Neural progenitor cell (in vitro differentiated cells): Measurements from ENCODE around the gene PPM1H. TPM values are rescaled to one million over a fixed set of nuclear protein-coding genes. Genes with fewer than 3 reads are reported as not detected.
A peak's percentile ranks its signal among the peaks of the same experiment; 100 is the strongest.

Experiments
- DNase-seq: peaks from one replicate; pipeline ENCODE4 v3.0.0-alpha.2; 2016; ENCODE audit warnings: low spot score
- H2AFZ ChIP-seq: fragments of 200-600 bp; sonication (generic); replicated peaks from 2 replicates; pipeline ENCODE4 v1.6.1; 2016; ENCODE audit warnings: antibody characterized with exemption
- H3F3A ChIP-seq: fragments of 200-600 bp; sonication (generic); 2 replicates; pipeline ENCODE4 v1.6.1; 2016; ENCODE audit warnings: antibody characterized with exemption, low read depth
- H3K27ac ChIP-seq: fragments of 200-600 bp; sonication (generic); 2 replicates; pipeline ENCODE4 v1.5.1; 2016; ENCODE audit warnings: mild to moderate bottlenecking
- H3K27me3 ChIP-seq: fragments of 200-600 bp; sonication (generic); 2 replicates; pipeline ENCODE4 v1.6.1; 2016; ENCODE audit warnings: mild to moderate bottlenecking, moderate library complexity
- H3K36me3 ChIP-seq: fragments of 200-600 bp; sonication (generic); 2 replicates; pipeline ENCODE4 v1.5.1; 2016
- H3K4me1 ChIP-seq: fragments of 200-600 bp; sonication (generic); 2 replicates; pipeline ENCODE4 v1.6.1; 2016; ENCODE audit warnings: mixed run types
- H3K4me2 ChIP-seq: fragments of 200-600 bp; sonication (generic); 2 replicates; pipeline ENCODE4 v1.6.1; 2016
- H3K4me3 ChIP-seq: fragments of 200-600 bp; sonication (generic); 2 replicates; pipeline ENCODE4 v1.5.1; 2016
- H3K79me2 ChIP-seq: fragments of 200-600 bp; sonication (generic); 2 replicates; pipeline ENCODE4 v1.6.1; 2016; ENCODE audit warnings: low read depth
- H3K9ac ChIP-seq: fragments of 200-600 bp; sonication (generic); 2 replicates; pipeline ENCODE4 v1.6.1; 2016
- H3K9me3 ChIP-seq: fragments of 200-600 bp; sonication (generic); 2 replicates; pipeline ENCODE4 v1.5.1; 2016; ENCODE audit warnings: low read depth
- H4K20me1 ChIP-seq: fragments of 200-600 bp; sonication (generic); 2 replicates; pipeline ENCODE4 v1.6.1; 2016; ENCODE audit warnings: low read depth
- H3K27ac Mint-ChIP-seq: 3 replicates; pipeline ENCODE4 v1.8.0; 2021; ENCODE audit warnings: mixed read lengths
- H3K27me3 Mint-ChIP-seq: 2 replicates; pipeline ENCODE4 v1.8.0; 2022; ENCODE audit warnings: low read depth, mild to moderate bottlenecking, inconsistent platforms, moderate library complexity, mixed read lengths; ENCODE audit not compliant: insufficient read depth
- H3K36me3 Mint-ChIP-seq: 3 replicates; pipeline ENCODE4 v1.8.0; 2021; ENCODE audit warnings: mixed read lengths
- H3K4me1 Mint-ChIP-seq: 3 replicates; pipeline ENCODE4 v1.8.0; 2021; ENCODE audit warnings: mixed read lengths
- H3K4me3 Mint-ChIP-seq: 3 replicates; pipeline ENCODE4 v1.8.0; 2021; ENCODE audit warnings: mild to moderate bottlenecking, moderate library complexity, mixed read lengths
- H3K9me3 Mint-ChIP-seq: 3 replicates; pipeline ENCODE4 v1.8.0; 2020; ENCODE audit warnings: mixed read lengths
- CTCF ChIP-seq: fragments of 200-600 bp; sonication (generic); IDR thresholded peaks from 2 replicates; pipeline ENCODE4 v1.5.1; 2017; ENCODE audit warnings: antibody characterized with exemption, mild to moderate bottlenecking
- EZH2 ChIP-seq: fragments of 200-600 bp; sonication (generic); IDR thresholded peaks from 2 replicates; pipeline ENCODE4 v1.6.1; 2017; ENCODE audit warnings: antibody characterized with exemption, mild to moderate bottlenecking, moderate library complexity
- EZH2phosphoT487 ChIP-seq: fragments of 200-600 bp; sonication (generic); IDR thresholded peaks from 2 replicates; pipeline ENCODE4 v1.6.1; 2017; ENCODE audit warnings: antibody characterized with exemption
- total RNA-seq: library from RNA; depleted of rRNA; stranded (reverse); fragments of >200 nt; gene quantifications from 2 replicates; pipeline ENCODE4 v1.2.3, GENCODE V29; 2015; ENCODE audit warnings: low replicate concordance

PPM1H gene
- total RNA-seq, 1 donor from 2014 or later, result 4.6 TPM

DNA sequence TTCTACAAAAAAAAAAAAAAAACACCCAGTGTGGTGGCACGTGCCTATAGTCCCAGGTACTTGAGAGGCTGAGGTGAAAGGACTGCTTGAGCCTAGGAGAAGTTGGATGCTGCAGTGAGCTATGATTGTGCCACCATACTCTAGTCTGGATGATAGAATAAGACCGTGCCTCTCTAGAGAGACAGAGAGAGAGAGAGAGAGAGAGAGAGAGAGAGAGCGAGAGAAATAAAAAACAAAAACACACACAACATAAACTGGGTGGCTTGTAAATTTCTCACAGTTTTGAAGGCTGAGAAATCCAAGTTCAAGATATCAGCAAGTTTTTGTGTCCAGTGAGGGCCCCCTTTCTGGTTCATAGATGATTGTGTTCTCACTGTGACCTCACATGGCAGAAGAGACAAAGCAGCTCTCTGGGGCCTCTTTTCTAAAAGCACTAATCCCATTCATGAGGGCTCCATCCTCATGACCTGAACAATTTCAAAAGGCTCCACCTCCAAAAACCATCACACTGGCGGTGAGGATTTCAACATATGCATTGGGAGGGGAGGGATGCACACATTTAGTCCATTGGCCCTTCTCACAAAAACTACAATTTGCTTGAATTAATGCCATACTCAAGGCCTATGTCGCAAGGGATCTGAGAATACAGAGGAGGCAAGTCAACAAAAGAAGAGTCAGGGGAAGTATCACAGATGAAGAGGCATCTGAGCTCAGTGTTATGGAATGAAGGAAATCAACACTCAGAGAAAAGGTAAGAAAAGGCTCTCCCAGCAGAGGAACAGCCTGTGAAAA is 94.9 kb downstream of the PPM1H start:
- TF ChIP-seq CTCF (no peak), EZH2phosphoT487 (no peak), EZH2 (no peak)
- no peak for DNase-seq
- no peaks in the 10 kb centered on the region for H3K79me2 ChIP-seq
- no peak overlapping the region for H3K4me3 ChIP-seq
- no peak overlapping the region for H2AFZ ChIP-seq
- peaks cover 60% of the 10 kb centered on the region for H3K4me1 Mint-ChIP-seq
- H4K20me1 ChIP-seq, result no peaks in the 10 kb centered on the region
- H3K4me1 ChIP-seq, result peaks cover 16% of the 10 kb centered on the region
- H3K27ac Mint-ChIP-seq, result peak overlapping the region; percentile 57
- no peaks in the 10 kb centered on the region for H3K9me3 ChIP-seq
- no peak overlapping the region for H3K4me2 ChIP-seq
- H3K27ac ChIP-seq, result no peak overlapping the region
- no peak overlapping the region for H3K9ac ChIP-seq
- H3K36me3 ChIP-seq, result no peaks in the 10 kb centered on the region
- peaks cover 6% of the 10 kb centered on the region for H3K36me3 Mint-ChIP-seq
- peak overlapping the region; percentile 36 for H3K4me3 Mint-ChIP-seq
- peaks cover 10% of the 10 kb centered on the region for H3K27me3 Mint-ChIP-seq
- H3K9me3 Mint-ChIP-seq, result peaks cover 10% of the 10 kb centered on the region
- no peaks in the 10 kb centered on the region for H3F3A ChIP-seq
- H3K27me3 ChIP-seq, result no peaks in the 10 kb centered on the region

DNA sequence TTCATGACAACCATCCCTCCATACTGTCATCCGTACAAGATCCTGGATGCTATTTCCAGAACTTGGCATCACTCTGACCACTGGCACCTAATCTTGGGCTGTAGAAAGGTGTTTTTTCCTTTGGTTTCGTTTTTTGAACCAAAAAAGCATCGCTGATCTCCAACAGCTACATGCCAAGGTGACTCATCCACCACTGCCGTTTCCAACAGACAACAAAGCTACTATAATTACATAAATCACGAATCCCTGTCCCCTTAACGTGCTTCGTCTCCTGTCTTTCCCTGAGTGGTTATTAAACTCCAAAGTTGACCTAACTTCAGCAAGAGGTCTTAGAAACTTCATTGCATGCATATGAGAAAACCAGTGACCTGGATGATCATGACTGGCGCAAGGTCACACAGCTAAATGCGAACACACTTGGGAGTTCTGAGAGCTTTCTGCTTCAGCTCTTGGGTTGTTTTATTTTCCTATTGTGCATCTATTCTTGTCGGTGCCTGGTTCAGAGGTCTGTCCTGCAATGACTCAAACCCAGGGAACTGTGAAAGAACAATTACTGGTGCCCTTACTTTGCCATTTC is 99.9 kb downstream of the PPM1H start:
- Mint-ChIP-seq H3K9me3 (peaks cover 5% of the 10 kb centered on the region), H3K4me1 (peaks cover 67% of the 10 kb centered on the region), H3K27me3 (peaks cover 5% of the 10 kb centered on the region), H3K4me3 (peak overlapping the region; percentile 7), H3K36me3 (peaks cover 10% of the 10 kb centered on the region), H3K27ac (peak overlapping the region; percentile 75)
- Histone ChIP-seq H3K4me1 (peaks cover under 1% of the 10 kb centered on the region), H3K79me2 (no peaks in the 10 kb centered on the region), H3K4me2 (no peak overlapping the region), H3K27me3 (no peaks in the 10 kb centered on the region), H3K4me3 (no peak overlapping the region), H3K9ac (no peak overlapping the region), H2AFZ (no peak overlapping the region), H3K27ac (no peak overlapping the region), H3F3A (no peaks in the 10 kb centered on the region), H3K9me3 (no peaks in the 10 kb centered on the region), H4K20me1 (no peaks in the 10 kb centered on the region), H3K36me3 (no peaks in the 10 kb centered on the region)
- TF ChIP-seq EZH2 (no peak), CTCF (no peak)
- no peak for DNase-seq

DNA sequence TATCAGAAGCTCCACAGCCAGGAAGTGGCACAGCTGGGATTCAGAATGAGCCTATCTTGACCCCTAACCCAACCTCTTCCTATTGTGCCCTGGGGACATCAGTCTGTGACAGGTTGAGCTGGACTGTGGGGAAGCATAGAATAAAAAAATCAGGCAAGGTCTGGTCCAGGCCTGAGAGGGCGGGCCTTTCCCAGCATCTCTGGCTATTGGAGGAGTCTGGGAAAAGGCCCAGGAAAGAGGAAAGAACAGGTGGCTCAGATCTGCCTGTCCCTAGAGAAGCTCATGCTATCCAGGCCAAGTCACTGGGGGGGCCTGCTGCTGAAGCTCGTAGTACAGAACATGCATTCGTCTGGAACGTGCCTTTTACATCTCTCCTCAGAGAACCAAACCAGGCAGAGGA is 100.5 kb downstream of the PPM1H start:
- H4K20me1 ChIP-seq, result no peaks in the 10 kb centered on the region
- H2AFZ ChIP-seq, result no peak overlapping the region
- peaks cover 61% of the 10 kb centered on the region for H3K4me1 Mint-ChIP-seq
- H3K9me3 ChIP-seq, result no peaks in the 10 kb centered on the region
- no peak overlapping the region for H3K9ac ChIP-seq
- H3K36me3 Mint-ChIP-seq, result peaks cover 14% of the 10 kb centered on the region
- peaks cover 5% of the 10 kb centered on the region for H3K9me3 Mint-ChIP-seq
- H3K27me3 ChIP-seq, result no peaks in the 10 kb centered on the region
- H3K79me2 ChIP-seq, result no peaks in the 10 kb centered on the region
- H3K4me2 ChIP-seq, result no peak overlapping the region
- TF ChIP-seq EZH2 (no peak), CTCF (no peak), EZH2phosphoT487 (no peak)
- H3K4me3 Mint-ChIP-seq, result no peak overlapping the region
- no peak overlapping the region for H3K27ac ChIP-seq
- H3K4me1 ChIP-seq, result no peaks in the 10 kb centered on the region
- DNase-seq, result no peak
- H3K27me3 Mint-ChIP-seq, result peaks cover 5% of the 10 kb centered on the region
- H3K27ac Mint-ChIP-seq, result peak overlapping the region; percentile 75
- H3F3A ChIP-seq, result no peaks in the 10 kb centered on the region
- H3K36me3 ChIP-seq, result no peaks in the 10 kb centered on the region
- no peak overlapping the region for H3K4me3 ChIP-seq
